GM12878 (cell line): ENCODE measurements around the gene FUZ. TPM values are rescaled to one million over a fixed set of nuclear protein-coding genes. Genes with fewer than 3 reads are reported as not detected.

ENCODE experiments used
- ATAC-seq: fragments of 200-7000 bp; cut with Tn5 transposase; 3 replicates; pipeline ENCODE4 v1.9.1; 2020; ENCODE audit warnings: mild to moderate bottlenecking, moderate library complexity
- BruUV-seq: library from RNA; stranded (reverse); fragments of 400-500 nt; replicated peaks from 2 replicates; lab custom pipeline; 2021; lab: Mats Ljungman, UMichigan
- CTCF ChIA-PET: fragments of 300-600 bp; sonication (Branson Sonifier 250); formaldehyde crosslinking; extraction: SDS; loops from one replicate; lab custom pipeline; 2021; ENCODE audit warnings: inconsistent platforms; lab: Yijun Ruan, JAX
- POLR2A ChIA-PET: fragments of 350-600 bp; formaldehyde crosslinking; extraction: SDS; loops from one replicate; lab custom pipeline; 2021; ENCODE audit warnings: inconsistent platforms; lab: Charles Lee
- RAD21 ChIA-PET: fragments of 300-600 bp; sonication (Branson Sonifier 250); formaldehyde crosslinking; loops from one replicate; lab custom pipeline; 2023; ENCODE audit warnings: antibody characterized with exemption; ENCODE audit not compliant: unreplicated experiment; lab: Charles Lee
- SMC1A ChIA-PET: fragments of 300-600 bp; sonication (Branson Sonifier 250); formaldehyde crosslinking; loops from one replicate; lab custom pipeline; 2023; ENCODE audit not compliant: unreplicated experiment, uncharacterized antibody; lab: Charles Lee
- DNase-seq: peaks from one replicate; pipeline ENCODE4 v3.0.0-alpha.2; 2011; ENCODE audit warnings: low read depth, low spot score
- FAIRE-seq: peaks from 3 replicates; lab custom pipeline; 2011; peaks lifted over from hg19 to GRCh38; lab: Jason Lieb, UNC
- H2AFZ ChIP-seq: 2 replicates; pipeline ENCODE4 v1.6.0; 2011; ENCODE audit warnings: low read depth, low read length, control low read depth; ENCODE audit not compliant: control insufficient read depth
- H3K27ac ChIP-seq: 2 replicates; pipeline ENCODE4 v1.5.1; 2011; ENCODE audit warnings: control low read depth; ENCODE audit not compliant: control insufficient read depth, insufficient read depth
- H3K27me3 ChIP-seq, 2 experiments: replicated peaks in 1 of 2; 2 replicates each; pipeline versions ENCODE4 v1.6.0 to v1.6.1; 2011; ENCODE audit warnings: low read length in 1 of 2; ENCODE audit not compliant: control insufficient read depth in 2 of 2, insufficient read depth in 2 of 2
- H3K36me3 ChIP-seq, 2 experiments: 2 replicates each; pipeline ENCODE4 v1.5.1; 2011; ENCODE audit warnings: low read length in 1 of 2; ENCODE audit not compliant: control insufficient read depth in 2 of 2, insufficient read depth in 2 of 2
- H3K4me1 ChIP-seq: 2 replicates; pipeline ENCODE4 v1.6.1; 2011; ENCODE audit warnings: mild to moderate bottlenecking, low read length, moderate library complexity, mixed read lengths; ENCODE audit not compliant: control insufficient read depth, insufficient read depth
- H3K4me2 ChIP-seq: 2 replicates; pipeline ENCODE4 v1.6.0; 2011; ENCODE audit warnings: control low read depth; ENCODE audit not compliant: control insufficient read depth, insufficient read depth
- H3K4me3 ChIP-seq: fragments of 200-600 bp; sonication (generic); 2 replicates; pipeline ENCODE4 v1.5.1; 2016
- H3K79me2 ChIP-seq: 2 replicates; pipeline ENCODE4 v1.6.0; 2011; ENCODE audit warnings: low read length; ENCODE audit not compliant: control insufficient read depth, insufficient read depth
- H3K9ac ChIP-seq: 2 replicates; pipeline ENCODE4 v1.8.0; 2011; ENCODE audit warnings: low read length, control low read depth, mixed read lengths; ENCODE audit not compliant: control insufficient read depth, insufficient read depth
- H3K9me3 ChIP-seq: replicated peaks from 3 replicates; pipeline ENCODE4 v1.5.1; 2011; ENCODE audit warnings: mild to moderate bottlenecking, low read length; ENCODE audit not compliant: control insufficient read depth, insufficient read depth
- H4K20me1 ChIP-seq: 2 replicates; pipeline ENCODE4 v1.6.0; 2011; ENCODE audit not compliant: control insufficient read depth, insufficient read depth
- CHD1 ChIP-seq: IDR thresholded peaks from 2 replicates; pipeline ENCODE4 v1.6.1; 2012; ENCODE audit warnings: low read depth, low read length, improper control_type of control experiment
- MTA2 ChIP-seq: fragments of 450-650 bp; IDR thresholded peaks from 2 replicates; pipeline ENCODE4 v1.6.1; 2016; ENCODE audit warnings: low read depth, mild to moderate bottlenecking, moderate library complexity
- POLR2AphosphoS2 ChIP-seq: IDR thresholded peaks from 2 replicates; pipeline ENCODE4 v1.6.1; 2011; ENCODE audit warnings: low read depth, mild to moderate bottlenecking, low read length, improper control_type of control experiment, moderate library complexity
- SMAD5 ChIP-seq: IDR thresholded peaks from 2 replicates; pipeline ENCODE4 v1.6.1; 2016; ENCODE audit warnings: antibody characterized with exemption, low read depth
- WRNIP1 ChIP-seq: IDR thresholded peaks from 2 replicates; pipeline ENCODE4 v1.6.1; 2011; ENCODE audit warnings: low read depth, low read length, improper control_type of control experiment, borderline replicate concordance
- ZNF24 ChIP-seq: fragments of 450-650 bp; IDR thresholded peaks from 2 replicates; pipeline ENCODE4 v1.6.1; 2017; ENCODE audit warnings: antibody characterized with exemption, mild to moderate bottlenecking
- WGBS: methylation state at CpG from one replicate; pipeline ENCODE4 v1.1.6; 2016; ENCODE audit warnings: low lambda C conversion rate; ENCODE audit not compliant: insufficient replicate concordance, insufficient coverage; ENCODE audit errors: missing lambda C conversion rate; 5-methylcytosine and 5-hydroxymethylcytosine counted together
- in situ Hi-C: fragments of 300-500 bp; cut with MboI; formaldehyde crosslinking; loops from 9 replicates; pipeline ENCODE4 v1.14.3; 2018; ENCODE audit warnings: mixed read lengths
- intact Hi-C: fragments of 100-400 bp; cut with micrococcal nuclease; formaldehyde crosslinking; loops from one replicate; pipeline ENCODE4 v1.14.2; 2022; ENCODE audit not compliant: unreplicated experiment
- polyA plus RNA-seq, 11 experiments: library from polyadenylated mRNA; depleted of rRNA in 4 of 11; unstranded in 6 of 11; stranded (reverse) in 5 of 11; fragments of >200 nt; fragmentation: Nextera tagmentation in 4 of 11; fragmentation: Illumina TruSeq in 1 of 11; extraction: Ambion mirVana in 4 of 11; extraction: Trizol in 1 of 11; gene quantifications; 1 replicate in 1 of 11; 2 replicates in 10 of 11; pipeline versions ENCODE4 v1.2.1 to v1.2.3, GENCODE V29; 2011 to 2016; ENCODE audit warnings: inconsistent platforms in 2 of 11, missing spikeins in 2 of 11, low read depth in 1 of 11
- total RNA-seq, 4 experiments: library from RNA; depleted of rRNA in 3 of 4; stranded (reverse); fragments of >200 nt in 3 of 4; fragmentation: Illumina TruSeq in 1 of 4; extraction: Trizol in 1 of 4; gene quantifications; 2 replicates each; pipeline versions ENCODE4 v1.2.1 to v1.2.3, GENCODE V29; 2013 to 2021
- TF ChIP-seq, protein P1 (sequence below), 3 experiments: IDR thresholded peaks in 2 of 3; conservative IDR thresholded peaks in 1 of 3; 2 replicates each; pipeline ENCODE4 v1.5.1; 2011; ENCODE audit warnings: low read depth in 3 of 3, low read length in 3 of 3, mild to moderate bottlenecking in 3 of 3, control low read depth in 2 of 3, moderate library complexity in 2 of 3, inconsistent platforms in 1 of 3, mixed read lengths in 1 of 3; ENCODE audit not compliant: control insufficient read depth in 2 of 3, insufficient read depth in 1 of 3; ENCODE audit errors: extremely low read depth in 1 of 3
- TF ChIP-seq, protein P2 (sequence below): fragments of 450-650 bp; formaldehyde crosslinking; IDR thresholded peaks from 2 replicates; pipeline ENCODE4 v1.4.0; 2020; ENCODE audit warnings: mild to moderate bottlenecking, moderate library complexity
- TF ChIP-seq, protein P3 (sequence below): fragments of 450-650 bp; IDR thresholded peaks from 2 replicates; pipeline ENCODE4 v1.6.1; 2014; ENCODE audit warnings: mild to moderate bottlenecking
- TF ChIP-seq, protein P4 (sequence below): fragments of 450-650 bp; IDR thresholded peaks from 2 replicates; pipeline ENCODE4 v1.6.1; 2016; ENCODE audit warnings: mild to moderate bottlenecking, moderate library complexity, borderline replicate concordance

Gene FUZ
- total and polyA plus RNA-seq, 10 of the 15 experiments (the other 5 are each of a cell fraction or from before 2014, with no cell fraction given) = 0.18 to 11.5 (median 8.8) TPM

DNA sequence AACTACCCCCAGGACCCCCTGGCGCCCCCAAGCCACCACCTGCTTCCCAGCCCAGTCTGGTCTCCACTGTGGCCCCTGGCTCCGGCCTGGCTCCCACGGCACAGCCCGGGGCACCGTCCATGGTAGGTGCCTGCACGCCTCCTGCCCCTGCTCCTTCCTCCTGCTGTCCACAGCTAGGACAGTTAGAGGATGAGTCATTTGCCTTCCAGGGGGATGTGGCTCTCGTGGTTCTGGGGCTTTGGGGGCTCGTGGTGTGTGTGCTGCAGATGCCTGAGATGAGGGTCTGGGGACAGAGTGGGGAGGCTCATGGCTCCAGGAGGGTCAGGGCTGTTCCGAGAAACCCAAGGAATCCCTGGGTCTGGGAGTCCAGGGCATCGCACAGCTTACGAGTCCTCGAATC lies 17.7 kb upstream of the FUZ start (continued):
- TF ChIP-seq, protein P1, sequence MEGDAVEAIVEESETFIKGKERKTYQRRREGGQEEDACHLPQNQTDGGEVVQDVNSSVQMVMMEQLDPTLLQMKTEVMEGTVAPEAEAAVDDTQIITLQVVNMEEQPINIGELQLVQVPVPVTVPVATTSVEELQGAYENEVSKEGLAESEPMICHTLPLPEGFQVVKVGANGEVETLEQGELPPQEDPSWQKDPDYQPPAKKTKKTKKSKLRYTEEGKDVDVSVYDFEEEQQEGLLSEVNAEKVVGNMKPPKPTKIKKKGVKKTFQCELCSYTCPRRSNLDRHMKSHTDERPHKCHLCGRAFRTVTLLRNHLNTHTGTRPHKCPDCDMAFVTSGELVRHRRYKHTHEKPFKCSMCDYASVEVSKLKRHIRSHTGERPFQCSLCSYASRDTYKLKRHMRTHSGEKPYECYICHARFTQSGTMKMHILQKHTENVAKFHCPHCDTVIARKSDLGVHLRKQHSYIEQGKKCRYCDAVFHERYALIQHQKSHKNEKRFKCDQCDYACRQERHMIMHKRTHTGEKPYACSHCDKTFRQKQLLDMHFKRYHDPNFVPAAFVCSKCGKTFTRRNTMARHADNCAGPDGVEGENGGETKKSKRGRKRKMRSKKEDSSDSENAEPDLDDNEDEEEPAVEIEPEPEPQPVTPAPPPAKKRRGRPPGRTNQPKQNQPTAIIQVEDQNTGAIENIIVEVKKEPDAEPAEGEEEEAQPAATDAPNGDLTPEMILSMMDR (IDR thresholded peaks at IDR 0.05 in 2 of 3, conservative IDR thresholded peaks at IDR 0.05 in 1 of 3; ENCODE audit: control insufficient read depth in 2 of 3, extremely low read depth in 1 of 3, insufficient read depth in 1 of 3, low read depth in 3 of 3, low read length in 3 of 3) = no peak
- TF ChIP-seq, protein P2, sequence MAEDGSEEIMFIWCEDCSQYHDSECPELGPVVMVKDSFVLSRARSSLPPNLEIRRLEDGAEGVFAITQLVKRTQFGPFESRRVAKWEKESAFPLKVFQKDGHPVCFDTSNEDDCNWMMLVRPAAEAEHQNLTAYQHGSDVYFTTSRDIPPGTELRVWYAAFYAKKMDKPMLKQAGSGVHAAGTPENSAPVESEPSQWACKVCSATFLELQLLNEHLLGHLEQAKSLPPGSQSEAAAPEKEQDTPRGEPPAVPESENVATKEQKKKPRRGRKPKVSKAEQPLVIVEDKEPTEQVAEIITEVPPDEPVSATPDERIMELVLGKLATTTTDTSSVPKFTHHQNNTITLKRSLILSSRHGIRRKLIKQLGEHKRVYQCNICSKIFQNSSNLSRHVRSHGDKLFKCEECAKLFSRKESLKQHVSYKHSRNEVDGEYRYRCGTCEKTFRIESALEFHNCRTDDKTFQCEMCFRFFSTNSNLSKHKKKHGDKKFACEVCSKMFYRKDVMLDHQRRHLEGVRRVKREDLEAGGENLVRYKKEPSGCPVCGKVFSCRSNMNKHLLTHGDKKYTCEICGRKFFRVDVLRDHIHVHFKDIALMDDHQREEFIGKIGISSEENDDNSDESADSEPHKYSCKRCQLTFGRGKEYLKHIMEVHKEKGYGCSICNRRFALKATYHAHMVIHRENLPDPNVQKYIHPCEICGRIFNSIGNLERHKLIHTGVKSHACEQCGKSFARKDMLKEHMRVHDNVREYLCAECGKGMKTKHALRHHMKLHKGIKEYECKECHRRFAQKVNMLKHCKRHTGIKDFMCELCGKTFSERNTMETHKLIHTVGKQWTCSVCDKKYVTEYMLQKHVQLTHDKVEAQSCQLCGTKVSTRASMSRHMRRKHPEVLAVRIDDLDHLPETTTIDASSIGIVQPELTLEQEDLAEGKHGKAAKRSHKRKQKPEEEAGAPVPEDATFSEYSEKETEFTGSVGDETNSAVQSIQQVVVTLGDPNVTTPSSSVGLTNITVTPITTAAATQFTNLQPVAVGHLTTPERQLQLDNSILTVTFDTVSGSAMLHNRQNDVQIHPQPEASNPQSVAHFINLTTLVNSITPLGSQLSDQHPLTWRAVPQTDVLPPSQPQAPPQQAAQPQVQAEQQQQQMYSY (CRISPR knock-in tag) = no peak
- TF ChIP-seq SMAD5 (no peak), MTA2 (no peak), ZNF24 (no peak)

DNA sequence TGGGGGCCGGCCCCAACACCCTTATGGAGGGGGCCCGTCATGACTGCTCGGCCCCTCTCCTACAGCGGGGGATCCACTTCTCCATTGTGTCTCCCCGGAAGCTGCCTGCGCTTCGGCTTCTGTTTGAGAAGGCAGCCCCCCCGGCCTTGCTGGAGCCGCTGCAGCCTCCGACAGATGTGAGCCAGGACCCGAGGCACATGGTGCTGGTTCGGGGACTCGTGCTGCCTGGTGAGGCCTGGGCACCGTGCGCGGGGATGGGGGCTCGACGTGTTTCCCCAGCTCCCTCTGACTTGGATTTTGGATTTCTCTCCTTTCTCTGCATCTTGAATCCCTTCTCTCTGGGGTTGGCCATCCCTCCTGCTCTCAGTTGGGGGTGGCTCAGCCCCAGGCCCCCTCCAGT lies 16.6 kb upstream of the FUZ start:
- SMC1A ChIA-PET = no interaction called here
- H3K4me3 ChIP-seq = no peak overlapping the region
- POLR2A ChIA-PET = interaction anchor here (1.1 kb wide), 1 partner anchor 82 kb away, joined by 5 read pairs; no protein-coding TSS in a partner anchor
- WGBS = 80% methylated on average over 18 of the region's 18 CpGs
- DNase-seq (no peak), FAIRE-seq (no peak), ATAC-seq (no peak)
- no peak overlapping the region for H2AFZ ChIP-seq
- no peaks in the 10 kb centered on the region for H3K4me1 ChIP-seq
- peaks cover 3% of the 10 kb centered on the region for H4K20me1 ChIP-seq
- in situ Hi-C loops (no loop called here), intact Hi-C loops (no loop called here)
- no peak overlapping the region for H3K4me2 ChIP-seq
- no peak overlapping the region for H3K9ac ChIP-seq
- no peaks in the 10 kb centered on the region for H3K79me2 ChIP-seq
- H3K9me3 ChIP-seq = no peaks in the 10 kb centered on the region
- RAD21 ChIA-PET = no interaction called here
- H3K27me3 ChIP-seq = no peaks in the 10 kb centered on the region
- CTCF ChIA-PET = no interaction called here
- H3K36me3 ChIP-seq = peaks cover 12 to 24% of the 10 kb centered on the region in 2 experiments
- no TSS peak for BruUV-seq
- no peak overlapping the region for H3K27ac ChIP-seq
- TF ChIP-seq, protein P3, sequence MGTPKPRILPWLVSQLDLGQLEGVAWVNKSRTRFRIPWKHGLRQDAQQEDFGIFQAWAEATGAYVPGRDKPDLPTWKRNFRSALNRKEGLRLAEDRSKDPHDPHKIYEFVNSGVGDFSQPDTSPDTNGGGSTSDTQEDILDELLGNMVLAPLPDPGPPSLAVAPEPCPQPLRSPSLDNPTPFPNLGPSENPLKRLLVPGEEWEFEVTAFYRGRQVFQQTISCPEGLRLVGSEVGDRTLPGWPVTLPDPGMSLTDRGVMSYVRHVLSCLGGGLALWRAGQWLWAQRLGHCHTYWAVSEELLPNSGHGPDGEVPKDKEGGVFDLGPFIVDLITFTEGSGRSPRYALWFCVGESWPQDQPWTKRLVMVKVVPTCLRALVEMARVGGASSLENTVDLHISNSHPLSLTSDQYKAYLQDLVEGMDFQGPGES = no peak
- TF ChIP-seq WRNIP1 = no peak
- no peak for TF ChIP-seq POLR2AphosphoS2
- TF ChIP-seq, protein P4, sequence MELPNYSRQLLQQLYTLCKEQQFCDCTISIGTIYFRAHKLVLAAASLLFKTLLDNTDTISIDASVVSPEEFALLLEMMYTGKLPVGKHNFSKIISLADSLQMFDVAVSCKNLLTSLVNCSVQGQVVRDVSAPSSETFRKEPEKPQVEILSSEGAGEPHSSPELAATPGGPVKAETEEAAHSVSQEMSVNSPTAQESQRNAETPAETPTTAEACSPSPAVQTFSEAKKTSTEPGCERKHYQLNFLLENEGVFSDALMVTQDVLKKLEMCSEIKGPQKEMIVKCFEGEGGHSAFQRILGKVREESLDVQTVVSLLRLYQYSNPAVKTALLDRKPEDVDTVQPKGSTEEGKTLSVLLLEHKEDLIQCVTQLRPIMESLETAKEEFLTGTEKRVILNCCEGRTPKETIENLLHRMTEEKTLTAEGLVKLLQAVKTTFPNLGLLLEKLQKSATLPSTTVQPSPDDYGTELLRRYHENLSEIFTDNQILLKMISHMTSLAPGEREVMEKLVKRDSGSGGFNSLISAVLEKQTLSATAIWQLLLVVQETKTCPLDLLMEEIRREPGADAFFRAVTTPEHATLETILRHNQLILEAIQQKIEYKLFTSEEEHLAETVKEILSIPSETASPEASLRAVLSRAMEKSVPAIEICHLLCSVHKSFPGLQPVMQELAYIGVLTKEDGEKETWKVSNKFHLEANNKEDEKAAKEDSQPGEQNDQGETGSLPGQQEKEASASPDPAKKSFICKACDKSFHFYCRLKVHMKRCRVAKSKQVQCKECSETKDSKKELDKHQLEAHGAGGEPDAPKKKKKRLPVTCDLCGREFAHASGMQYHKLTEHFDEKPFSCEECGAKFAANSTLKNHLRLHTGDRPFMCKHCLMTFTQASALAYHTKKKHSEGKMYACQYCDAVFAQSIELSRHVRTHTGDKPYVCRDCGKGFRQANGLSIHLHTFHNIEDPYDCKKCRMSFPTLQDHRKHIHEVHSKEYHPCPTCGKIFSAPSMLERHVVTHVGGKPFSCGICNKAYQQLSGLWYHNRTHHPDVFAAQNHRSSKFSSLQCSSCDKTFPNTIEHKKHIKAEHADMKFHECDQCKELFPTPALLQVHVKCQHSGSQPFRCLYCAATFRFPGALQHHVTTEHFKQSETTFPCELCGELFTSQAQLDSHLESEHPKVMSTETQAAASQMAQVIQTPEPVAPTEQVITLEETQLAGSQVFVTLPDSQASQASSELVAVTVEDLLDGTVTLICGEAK = no peak
- TF ChIP-seq CHD1 = no peak
